Left lung (tissue), 10 donors: Measurements from ENCODE around the gene UBE2D2. TPM values are rescaled to one million over a fixed set of nuclear protein-coding genes. Genes with fewer than 3 reads are reported as not detected.

Experiments
- ATAC-seq: fragments of 200-7000 bp; cut with Tn5 transposase; one replicate; pipeline ENCODE4 v1.9.1; 2020; ENCODE audit warnings: moderate library complexity
- DNase-seq, 4 donors: peaks; one replicate each; pipeline ENCODE4 v3.0.0-alpha.2; 2013 to 2020
- H3K27ac ChIP-seq, 2 donors: fragments of 200-600 bp; sonication (generic) in 1 of 2; one replicate each; pipeline versions ENCODE4 v1.5.0 to v1.8.0; 2020 to 2021
- H3K27me3 ChIP-seq, 2 donors: fragments of 200-600 bp; sonication (generic) in 1 of 2; one replicate each; pipeline versions ENCODE4 v1.5.0 to v1.8.0; 2020 to 2021
- H3K36me3 ChIP-seq, 2 donors: fragments of 200-600 bp; sonication (generic) in 1 of 2; one replicate each; pipeline versions ENCODE4 v1.5.0 to v1.8.0; 2020 to 2021
- H3K4me1 ChIP-seq, 2 donors: fragments of 200-600 bp; one replicate each; pipeline ENCODE4 v1.8.0; 2021
- H3K4me3 ChIP-seq, 2 donors: fragments of 200-600 bp; sonication (generic) in 1 of 2; one replicate each; pipeline versions ENCODE4 v1.5.0 to v1.8.0; 2020 to 2021; ENCODE audit warnings: mild to moderate bottlenecking in 1 of 2
- H3K9me3 ChIP-seq, 2 donors: fragments of 200-600 bp; sonication (generic) in 1 of 2; one replicate each; pipeline versions ENCODE4 v1.5.0 to v1.8.0; 2020 to 2021
- CTCF ChIP-seq, 2 donors: fragments of 200-600 bp; sonication (generic) in 1 of 2; IDR thresholded peaks; one replicate each; pipeline versions ENCODE4 v1.5.0 to v1.8.0; 2021; ENCODE audit warnings: antibody characterized with exemption in 2 of 2
- intact Hi-C, 2 donors: fragments of 100-400 bp; cut with DNase I; formaldehyde crosslinking; loops; one replicate each; pipeline versions ENCODE4 v1.11.2 to v1.14.2; 2022
- polyA plus RNA-seq, 6 donors: library from polyadenylated mRNA; unstranded; fragments of 120-200 nt; gene quantifications; one replicate each; pipeline ENCODE4 v1.2.1, GENCODE V29; 2013; ENCODE audit not compliant: insufficient read length in 6 of 6
- total RNA-seq, 2 donors: library from RNA; stranded (reverse); fragmentation: NEBNext Ultra II Directional; extraction: Animal tissue kit (Norgen Biotek cat#: 25700); gene quantifications; one replicate each; pipeline ENCODE4 v1.2.1, GENCODE V29; 2021
- donor health status: DM: no; HTN: yes; CAD: no.
- donor health status: DM: no; HTN: no; CAD: no.

Gene UBE2D2
- total and polyA plus RNA-seq, 8 donors = 122 to 160 (median 145) TPM

DNA sequence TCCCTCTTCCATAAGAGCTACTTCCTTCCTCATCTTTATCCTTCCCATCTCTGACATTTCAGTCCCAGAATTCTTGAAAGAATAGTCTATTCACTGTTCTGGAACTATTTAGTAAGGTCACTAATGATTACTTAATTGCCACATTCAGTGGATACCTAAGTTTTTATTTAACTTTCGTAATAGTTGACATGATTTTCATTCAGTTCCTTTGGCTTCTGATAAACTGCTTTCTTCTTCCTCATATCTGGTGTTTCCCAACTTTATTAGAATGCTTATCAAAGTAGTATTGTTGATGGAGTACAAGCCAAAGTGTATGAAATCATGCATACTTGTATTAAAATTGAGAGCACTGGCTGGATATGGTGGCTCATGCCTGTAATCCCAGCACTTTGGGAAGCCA lies 10.8 kb downstream of the UBE2D2 start:
- ATAC-seq (peak; percentile 43), DNase-seq (no peak)
- intact Hi-C loops = no loop called here
- Histone ChIP-seq H3K4me3 (no peak overlapping the region), H3K9me3 (no peaks in the 10 kb centered on the region), H3K27ac (peak overlapping the region in 1 of 2 donors; percentile 14), H3K36me3 (peaks cover 0 to 29% of the 10 kb centered on the region in 2 donors), H3K27me3 (no peaks in the 10 kb centered on the region), H3K4me1 (peaks cover 3 to 70% of the 10 kb centered on the region in 2 donors)
- TF ChIP-seq CTCF (IDR thresholded peaks at IDR 0.05) = no peak

DNA sequence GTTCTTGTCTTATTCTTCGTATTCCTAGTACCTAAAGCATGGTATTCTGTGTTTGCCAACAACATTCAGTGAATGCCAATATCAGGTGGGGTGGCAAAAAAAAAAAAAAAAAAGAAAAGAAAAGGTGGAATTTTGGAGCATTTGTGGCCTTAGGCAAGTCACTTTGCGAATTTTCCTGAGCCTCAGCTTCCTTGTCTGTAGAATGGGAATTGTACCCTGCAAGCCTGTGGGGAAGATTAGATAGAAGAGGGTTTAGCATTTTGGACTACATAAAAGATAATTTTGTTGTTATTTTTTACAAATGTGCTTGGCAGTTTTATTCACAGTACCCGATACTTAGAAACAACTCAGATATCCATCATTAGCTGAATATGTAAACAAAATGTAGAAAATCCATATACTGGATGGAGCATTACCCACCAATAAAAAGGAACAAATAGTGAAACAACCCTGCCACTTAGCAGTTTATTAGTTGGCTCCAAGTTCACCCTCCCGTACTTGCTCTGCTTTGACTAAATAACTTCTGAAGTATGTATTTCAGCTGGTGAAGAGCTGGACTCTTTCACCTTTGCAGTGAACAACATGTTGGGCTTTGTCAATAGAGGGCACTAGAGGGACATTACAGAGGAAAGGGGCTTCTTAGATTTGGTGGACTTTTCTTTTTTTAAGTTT lies 13.6 kb downstream of the UBE2D2 start:
- no peaks in the 10 kb centered on the region for H3K27me3 ChIP-seq
- H3K27ac ChIP-seq = no peak overlapping the region
- ATAC-seq (peak; percentile 88), DNase-seq (peak in 1 of 4 donors; percentile 26)
- peaks cover 0 to 15% of the 10 kb centered on the region in 2 donors for H3K36me3 ChIP-seq
- no peak overlapping the region for H3K4me3 ChIP-seq
- intact Hi-C loops = no loop called here
- no peaks in the 10 kb centered on the region for H3K9me3 ChIP-seq
- peak; percentile 21 to 37 for TF ChIP-seq CTCF (IDR thresholded peaks at IDR 0.05)
- peaks cover 3 to 69% of the 10 kb centered on the region in 2 donors for H3K4me1 ChIP-seq

DNA sequence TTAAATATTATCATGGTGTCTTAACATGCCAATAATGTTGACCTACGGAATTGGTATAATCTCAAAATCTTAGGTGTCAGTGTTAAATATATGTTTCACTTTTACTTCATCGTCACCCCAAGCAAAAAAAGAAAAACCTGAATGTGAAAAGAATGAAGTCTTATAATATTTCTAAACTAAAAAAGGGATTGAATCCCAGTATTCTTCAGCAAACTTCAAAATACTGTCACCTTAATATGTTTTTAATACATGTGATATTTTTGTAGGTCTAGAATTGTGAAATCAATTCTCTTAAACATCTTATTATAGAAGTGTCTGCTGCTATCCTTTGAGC lies 14.1 kb downstream of the UBE2D2 start:
- DNase-seq = no peak
- Histone ChIP-seq H3K27ac (no peak overlapping the region), H3K4me1 (peaks cover 3 to 66% of the 10 kb centered on the region in 2 donors), H3K4me3 (no peak overlapping the region), H3K36me3 (peaks cover 0 to 13% of the 10 kb centered on the region in 2 donors), H3K9me3 (no peaks in the 10 kb centered on the region), H3K27me3 (no peaks in the 10 kb centered on the region)
- TF ChIP-seq CTCF (IDR thresholded peaks at IDR 0.05) = no peak
- intact Hi-C loops = no loop called here
- ATAC-seq = no peak

DNA sequence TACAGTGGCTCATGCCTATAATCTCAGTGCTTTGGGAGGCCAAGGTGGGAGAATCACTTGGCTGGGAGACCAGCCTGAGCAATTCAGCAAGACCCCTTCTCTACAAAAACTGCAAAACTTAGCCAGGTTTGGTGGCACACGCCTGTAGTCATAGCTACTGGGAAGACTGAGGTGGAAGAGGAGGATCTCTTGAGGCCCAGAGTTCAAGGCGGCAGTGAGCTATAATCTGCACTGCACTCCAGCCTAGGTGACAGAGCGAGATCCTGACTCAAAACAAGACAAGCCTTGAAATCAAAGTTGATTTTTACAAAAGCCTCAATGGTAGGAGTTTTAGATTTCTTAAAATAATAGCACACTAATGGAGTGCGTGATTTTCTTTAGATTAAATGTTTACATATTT lies 14.6 kb downstream of the UBE2D2 start:
- Histone ChIP-seq H3K4me1 (peaks cover 3 to 63% of the 10 kb centered on the region in 2 donors), H3K36me3 (peaks cover 0 to 8% of the 10 kb centered on the region in 2 donors), H3K4me3 (no peak overlapping the region), H3K27ac (no peak overlapping the region), H3K9me3 (no peaks in the 10 kb centered on the region), H3K27me3 (no peaks in the 10 kb centered on the region)
- TF ChIP-seq CTCF (IDR thresholded peaks at IDR 0.05) = no peak
- no peak for DNase-seq
- intact Hi-C loops = no loop called here
- ATAC-seq = no peak

DNA sequence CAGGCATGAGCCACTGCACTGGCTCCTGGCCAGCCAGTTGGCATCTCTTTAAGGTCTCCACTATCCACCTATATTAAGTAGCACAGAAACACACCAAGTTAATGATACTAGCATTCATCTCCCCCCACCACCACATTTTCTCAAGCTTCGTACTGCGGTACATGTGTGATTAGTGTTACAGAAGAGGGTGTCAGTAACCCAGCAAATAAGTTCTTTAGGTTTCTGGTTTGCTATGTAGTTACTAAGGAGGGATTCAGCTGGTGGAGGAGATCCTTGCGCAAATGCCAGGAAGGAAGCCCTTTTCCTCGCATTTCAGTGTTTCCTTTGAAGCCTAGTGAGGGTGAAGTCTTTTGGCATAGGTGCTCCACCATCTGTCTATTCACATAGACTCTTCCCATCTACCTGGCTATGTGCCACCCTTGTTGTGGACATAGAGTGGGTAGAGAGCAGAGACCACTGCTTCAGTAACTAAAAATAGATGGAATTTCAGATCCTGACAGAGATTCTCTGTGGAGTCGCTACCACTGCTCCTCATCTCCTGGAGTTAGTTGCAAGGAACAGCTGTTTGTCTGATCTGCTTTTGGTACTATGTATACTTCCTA lies 16.7 kb downstream of the UBE2D2 start:
- H3K36me3 ChIP-seq = peaks cover 0 to 7% of the 10 kb centered on the region in 2 donors
- intact Hi-C loops = no loop called here
- no peak for TF ChIP-seq CTCF (IDR thresholded peaks at IDR 0.05)
- no peak overlapping the region for H3K27ac ChIP-seq
- no peaks in the 10 kb centered on the region for H3K27me3 ChIP-seq
- no peak overlapping the region for H3K4me3 ChIP-seq
- ATAC-seq (no peak), DNase-seq (no peak)
- peaks cover 3 to 46% of the 10 kb centered on the region in 2 donors for H3K4me1 ChIP-seq
- H3K9me3 ChIP-seq = no peaks in the 10 kb centered on the region
